Naive thymus-derived CD4-positive, alpha-beta T cell (primary cell): ENCODE results near the gene FAM131C. TPM values are rescaled to one million over a fixed set of nuclear protein-coding genes. Genes with fewer than 3 reads are reported as not detected.
"Not testable (repeated sequence)": the region's sequence is repeated elsewhere in the genome, so short reads cannot be mapped to it uniquely, and the experiment has no call there.

Experiments
- ATAC-seq: fragments of 150-1000 bp; cut with Tn5 transposase; 2 replicates; pipeline ENCODE4 v1.10.0; 2021; ENCODE audit warnings: mild to moderate bottlenecking, moderate library complexity
- CTCF ChIA-PET: fragments of 350-600 bp; sonication (Branson Sonifier 250); formaldehyde crosslinking; loops from one replicate; lab custom pipeline; 2021; ENCODE audit warnings: antibody characterized with exemption; lab: Charles Lee
- POLR2A ChIA-PET: fragments of 350-600 bp; sonication (Branson Sonifier 250); formaldehyde crosslinking; loops from one replicate; lab custom pipeline; 2021; ENCODE audit warnings: antibody characterized with exemption, inconsistent platforms; lab: Charles Lee
- DNase-seq, 9 donors: peaks; one replicate each; pipeline versions ENCODE4 v3.0.0 to v3.0.0-alpha.2; 2020 to 2022; ENCODE audit warnings: mixed read lengths in 1 of 9
- H3K27ac ChIP-seq: one replicate; pipeline ENCODE4 v1.7.0; 2013; ENCODE audit warnings: mild to moderate bottlenecking, low read depth, low read length, moderate library complexity
- H3K27me3 ChIP-seq, 2 donors: one replicate each; pipeline ENCODE4 v1.7.0; 2013; ENCODE audit warnings: low read length in 2 of 2, mild to moderate bottlenecking in 2 of 2, moderate library complexity in 2 of 2; ENCODE audit not compliant: control insufficient read depth in 2 of 2, insufficient read depth in 2 of 2
- H3K36me3 ChIP-seq, 3 experiments: 1 replicate in 2 of 3; 2 replicates in 1 of 3; pipeline ENCODE4 v1.7.0; 2013; ENCODE audit warnings: low read length in 3 of 3, mild to moderate bottlenecking in 3 of 3, moderate library complexity in 1 of 3; ENCODE audit not compliant: insufficient read depth in 3 of 3, control insufficient read depth in 2 of 3
- H3K4me1 ChIP-seq, 2 donors: one replicate each; pipeline ENCODE4 v1.7.0; 2013; ENCODE audit warnings: low read length in 2 of 2, mild to moderate bottlenecking in 2 of 2, moderate library complexity in 1 of 2; ENCODE audit not compliant: control insufficient read depth in 2 of 2, insufficient read depth in 2 of 2
- H3K4me3 ChIP-seq: 2 replicates; pipeline ENCODE4 v1.7.0; 2013; ENCODE audit warnings: mild to moderate bottlenecking, low read length
- H3K9me3 ChIP-seq, 3 experiments: 1 replicate in 2 of 3; 2 replicates in 1 of 3; pipeline ENCODE4 v1.7.0; 2013; ENCODE audit warnings: low read length in 3 of 3; ENCODE audit not compliant: control insufficient read depth in 2 of 3
- H3K27ac Mint-ChIP-seq, 9 donors: one replicate each; pipeline ENCODE4 v1.8.0; 2020 to 2022; ENCODE audit warnings: mixed read lengths in 9 of 9, mild to moderate bottlenecking in 8 of 9, moderate library complexity in 5 of 9, inconsistent platforms in 2 of 9
- H3K27me3 Mint-ChIP-seq, 5 donors: one replicate each; pipeline ENCODE4 v1.8.0; 2021 to 2022; ENCODE audit warnings: mixed read lengths in 5 of 5, mild to moderate bottlenecking in 1 of 5
- H3K36me3 Mint-ChIP-seq, 5 donors: one replicate each; pipeline ENCODE4 v1.8.0; 2020 to 2022; ENCODE audit warnings: mixed read lengths in 5 of 5, mild to moderate bottlenecking in 3 of 5, inconsistent platforms in 1 of 5
- H3K4me1 Mint-ChIP-seq, 7 donors: one replicate each; pipeline ENCODE4 v1.8.0; 2020 to 2022; ENCODE audit warnings: mixed read lengths in 7 of 7, mild to moderate bottlenecking in 3 of 7, inconsistent platforms in 1 of 7
- H3K4me3 Mint-ChIP-seq, 10 donors: one replicate each; pipeline ENCODE4 v1.8.0; 2020 to 2022; ENCODE audit warnings: mild to moderate bottlenecking in 10 of 10, mixed read lengths in 10 of 10, moderate library complexity in 6 of 10, inconsistent platforms in 2 of 10
- H3K9me3 Mint-ChIP-seq, 11 donors: one replicate each; pipeline ENCODE4 v1.8.0; 2020 to 2022; ENCODE audit warnings: mixed read lengths in 11 of 11, mild to moderate bottlenecking in 4 of 11, inconsistent platforms in 1 of 11, moderate library complexity in 1 of 11
- intact Hi-C, 2 donors: fragments of 100-400 bp; cut with micrococcal nuclease; formaldehyde crosslinking; loops; one replicate each; pipeline ENCODE4 v1.15.1; 2023
- polyA plus RNA-seq, 2 donors: library from polyadenylated mRNA; unstranded; fragments of 300-500 nt; fragmentation: Illumina TruSeq; gene quantifications; one replicate each; pipeline ENCODE4 v1.2.3, GENCODE V29; 2021
- total RNA-seq, 6 experiments: library from RNA in 5 of 6; stranded (reverse) in 5 of 6; gene quantifications; 1 replicate in 5 of 6; 2 replicates in 1 of 6; pipeline ENCODE4 v1.2.3 and lab custom pipeline; 2021 to 2026

Gene FAM131C
- total and polyA plus RNA-seq, 7 experiments from 2014 or later = 1.3 TPM; not detected in 6

GRCh38 chr1:16047791-16048475, 25.5 kb downstream of the FAM131C start:
- intact Hi-C loops = no loop called here
- Histone ChIP-seq H3K27ac (no peak overlapping the region), H3K4me3 (no peak overlapping the region), H3K36me3 (no peaks in the 10 kb centered on the region), H3K27me3 (no peaks in the 10 kb centered on the region), H3K9me3 (no peaks in the 10 kb centered on the region), H3K4me1 (no peaks in the 10 kb centered on the region)
- DNase-seq (no peak), ATAC-seq (no peak)
- H3K27me3 Mint-ChIP-seq = peaks cover 0 to 19% (median 13%) of the 10 kb centered on the region in 5 donors
- ChIA-PET POLR2A (no interaction called here), CTCF (no interaction called here)
- H3K27ac Mint-ChIP-seq = peak overlapping the region in 1 of 9 donors; percentile 65
- H3K36me3 Mint-ChIP-seq = no peaks in the 10 kb centered on the region
- H3K9me3 Mint-ChIP-seq = peaks cover 0 to 1% (median 0%) of the 10 kb centered on the region in 11 donors
- H3K4me3 Mint-ChIP-seq = peak overlapping the region in 8 of 10 donors; percentile 43 to 72 (median 64)
- H3K4me1 Mint-ChIP-seq = peaks cover 0 to 7% (median 0%) of the 10 kb centered on the region in 7 donors

GRCh38 chr1:16046842-16047241, 26.6 kb downstream of the FAM131C start:
- Mint-ChIP-seq H3K36me3 (no peaks in the 10 kb centered on the region), H3K27me3 (peaks cover 0 to 19% (median 13%) of the 10 kb centered on the region in 5 donors), H3K27ac (no peak overlapping the region), H3K4me1 (peaks cover 0 to 7% (median 0%) of the 10 kb centered on the region in 7 donors), H3K9me3 (peaks cover 0 to 1% (median 0%) of the 10 kb centered on the region in 11 donors), H3K4me3 (peak overlapping the region in 1 of 10 donors; percentile 72)
- ATAC-seq (no peak), DNase-seq (no peak)
- Histone ChIP-seq H3K36me3 (no peaks in the 10 kb centered on the region), H3K9me3 (no peaks in the 10 kb centered on the region), H3K4me3 (no peak overlapping the region), H3K27me3 (no peaks in the 10 kb centered on the region), H3K27ac (no peak overlapping the region), H3K4me1 (no peaks in the 10 kb centered on the region)
- ChIA-PET POLR2A (no interaction called here), CTCF (interaction anchor here (2.8 kb wide), 1 partner anchor 37 kb away, joined by 10 read pairs; no protein-coding TSS in a partner anchor)
- intact Hi-C loops = no loop called here

- DNase-seq = no peak
- Histone ChIP-seq H3K27me3 (no peaks in the 10 kb centered on the region), H3K4me1 (no peaks in the 10 kb centered on the region), H3K9me3 (no peaks in the 10 kb centered on the region), H3K36me3 (no peaks in the 10 kb centered on the region), H3K27ac (no peak overlapping the region), H3K4me3 (no peak overlapping the region)
- CTCF ChIA-PET = no interaction called here
- H3K27ac Mint-ChIP-seq = no peak overlapping the region
- no peak for ATAC-seq
- H3K27me3 Mint-ChIP-seq = peaks cover 0 to 6% (median 4%) of the 10 kb centered on the region in 5 donors
- peaks cover 0 to 1% (median 0%) of the 10 kb centered on the region in 11 donors for H3K9me3 Mint-ChIP-seq
- no peak overlapping the region for H3K4me3 Mint-ChIP-seq
- intact Hi-C loops = no loop called here
- POLR2A ChIA-PET = no interaction called here
- H3K4me1 Mint-ChIP-seq = peaks cover 0 to 4% (median 0%) of the 10 kb centered on the region in 7 donors
- no peaks in the 10 kb centered on the region for H3K36me3 Mint-ChIP-seq
Observed at GRCh38 chr1:16043950-16044349, 29.5 kb downstream of the FAM131C start.

- ATAC-seq (no peak), DNase-seq (no peak)
- Mint-ChIP-seq H3K4me3 (no peak within 1 kb of the TSS), H3K4me1 (peaks cover 0 to 4% (median 0%) of the 10 kb centered on the region in 7 donors), H3K27me3 (peaks cover 0 to 5% (median 4%) of the 10 kb centered on the region in 5 donors), H3K36me3 (no peaks in the 10 kb centered on the region), H3K27ac (no peak within 1 kb of the TSS), H3K9me3 (peaks cover 0 to 1% (median 0%) of the 10 kb centered on the region in 11 donors)
- Histone ChIP-seq H3K4me1 (no peaks in the 10 kb centered on the region), H3K9me3 (no peaks in the 10 kb centered on the region), H3K4me3 (no peak within 1 kb of the TSS), H3K27ac (no peak within 1 kb of the TSS), H3K36me3 (no peaks in the 10 kb centered on the region), H3K27me3 (no peaks in the 10 kb centered on the region)
- ChIA-PET CTCF (no interaction called here), POLR2A (no interaction called here)
- intact Hi-C loops = no loop called here
Observed at GRCh38 chr1:16043521-16043920, 29.9 kb downstream of the FAM131C start, which contains the start of gene CLCNKB. Gene CLCNKB, plus strand, starts transcription at chr1:16043782. Its CDS starts 711 bp downstream, at chr1:16044493.

GRCh38 chr1:16042654-16043053, 30.8 kb downstream of the FAM131C start:
- H3K27me3 ChIP-seq, ATAC-seq, H3K27me3 Mint-ChIP-seq, CTCF ChIA-PET, H3K9me3 ChIP-seq, H3K36me3 Mint-ChIP-seq, H3K4me1 ChIP-seq, H3K27ac Mint-ChIP-seq, H3K4me3 ChIP-seq, H3K4me3 Mint-ChIP-seq, intact Hi-C loops, H3K4me1 Mint-ChIP-seq, H3K9me3 Mint-ChIP-seq, H3K27ac ChIP-seq, H3K36me3 ChIP-seq, DNase-seq: not testable (repeated sequence)
- POLR2A ChIA-PET = interaction anchor here (0.6 kb wide), 1 partner anchor 34 kb away, joined by 3 read pairs; no protein-coding TSS in a partner anchor

GRCh38 chr1:16042096-16042495, 31.4 kb downstream of the FAM131C start:
- no peak overlapping the region for H3K4me3 Mint-ChIP-seq
- H3K27me3 Mint-ChIP-seq = peaks cover 0 to 5% (median 0%) of the 10 kb centered on the region in 5 donors
- no peaks in the 10 kb centered on the region for H3K36me3 Mint-ChIP-seq
- H3K4me3 ChIP-seq = no peak overlapping the region
- H3K27me3 ChIP-seq = no peaks in the 10 kb centered on the region
- CTCF ChIA-PET = no interaction called here
- H3K9me3 ChIP-seq = no peaks in the 10 kb centered on the region
- no peak overlapping the region for H3K27ac Mint-ChIP-seq
- H3K4me1 Mint-ChIP-seq = no peaks in the 10 kb centered on the region
- H3K36me3 ChIP-seq = no peaks in the 10 kb centered on the region
- POLR2A ChIA-PET = interaction anchor here (0.6 kb wide), 2 partner anchors 34 to 333 kb away, joined by 3 read pairs; no protein-coding TSS in a partner anchor
- H3K9me3 Mint-ChIP-seq = peaks cover 0 to 1% (median 0%) of the 10 kb centered on the region in 11 donors
- intact Hi-C loops = no loop called here
- no peak for DNase-seq
- H3K27ac ChIP-seq = no peak overlapping the region
- ATAC-seq = no peak
- no peaks in the 10 kb centered on the region for H3K4me1 ChIP-seq
